GM12864 (cell line): Measurements from ENCODE around the gene DLK1.

Experiments used
- DNase-seq: peaks from one replicate; pipeline ENCODE4 v3.0.0-alpha.2; 2011; ENCODE audit warnings: low read depth
- H3K4me3 ChIP-seq: 2 replicates; pipeline ENCODE4 v1.5.1; 2011; ENCODE audit warnings: mild to moderate bottlenecking, low read depth, low read length, control low read depth
- CTCF ChIP-seq: IDR thresholded peaks from 2 replicates; pipeline ENCODE4 v1.5.1; 2011; ENCODE audit warnings: low read depth, mild to moderate bottlenecking, moderate library complexity, low read length, control low read depth, inconsistent platforms; ENCODE audit errors: missing control alignments

The DLK1 gene

GRCh38 chr14:100746326-100746725 lies 19.6 kb downstream of the DLK1 start:
- H3K4me3 ChIP-seq: no peak overlapping the region
- no peak for TF ChIP-seq CTCF
- DNase-seq: no peak

GRCh38 chr14:100747021-100747586 lies 20.4 kb downstream of the DLK1 start:
- no peak for TF ChIP-seq CTCF
- H3K4me3 ChIP-seq: no peak overlapping the region
- DNase-seq: no peak

- no peak overlapping the region for H3K4me3 ChIP-seq
- no peak for DNase-seq
- no peak for TF ChIP-seq CTCF
Measured at GRCh38 chr14:100747736-100748135, 21.0 kb downstream of the DLK1 start.

GRCh38 chr14:100748403-100748802 lies 21.7 kb downstream of the DLK1 start:
- no peak overlapping the region for H3K4me3 ChIP-seq
- no peak for DNase-seq
- no peak for TF ChIP-seq CTCF

GRCh38 chr14:100748944-100749343 lies 22.3 kb downstream of the DLK1 start:
- no peak for DNase-seq
- no peak for TF ChIP-seq CTCF
- H3K4me3 ChIP-seq: no peak overlapping the region

GRCh38 chr14:100749967-100750597 lies 23.4 kb downstream of the DLK1 start:
- no peak overlapping the region for H3K4me3 ChIP-seq
- no peak for TF ChIP-seq CTCF

More at GRCh38 chr14:100749967-100750597, 23.4 kb downstream of the DLK1 start:
- DNase-seq: no peak
